Brain microvascular endothelial cell (primary cell): Measurements from ENCODE around the gene ST6GALNAC4.
A peak's percentile ranks its signal among the peaks of the same experiment; 100 is the strongest.

Experiments used
- DNase-seq: peaks from one replicate; pipeline ENCODE4 v3.0.0-alpha.2; 2020
- H3K27ac ChIP-seq: fragments of 250-450 bp; sonication (Bioruptor Pico); 2 replicates; pipeline ENCODE4 v1.5.1; 2020; ENCODE audit warnings: mild to moderate bottlenecking, moderate library complexity
- H3K27me3 ChIP-seq: fragments of 250-450 bp; sonication (Bioruptor Pico); replicated peaks from 2 replicates; pipeline ENCODE4 v1.5.1; 2020; ENCODE audit warnings: mild to moderate bottlenecking
- H3K36me3 ChIP-seq: fragments of 250-450 bp; sonication (Bioruptor Pico); replicated peaks from 2 replicates; pipeline ENCODE4 v1.5.1; 2020; ENCODE audit warnings: mild to moderate bottlenecking
- H3K4me3 ChIP-seq: 2 replicates; pipeline ENCODE4 v1.5.1; 2011; ENCODE audit warnings: low read depth, mild to moderate bottlenecking, control low read depth, low read length, moderate library complexity
- in situ Hi-C: cut with HindIII; loops from 2 replicates; pipeline ENCODE4 v1.10.0; 2017; ENCODE audit warnings: low sequenced_read_pairs, low pct_ligation_motif_present
- TF ChIP-seq, protein P1 (sequence below): IDR thresholded peaks from 2 replicates; pipeline ENCODE4 v1.5.1; 2011; ENCODE audit warnings: low read depth, mild to moderate bottlenecking, moderate library complexity, low read length, control low read depth, inconsistent platforms; ENCODE audit errors: missing control alignments

Gene ST6GALNAC4

DNA sequence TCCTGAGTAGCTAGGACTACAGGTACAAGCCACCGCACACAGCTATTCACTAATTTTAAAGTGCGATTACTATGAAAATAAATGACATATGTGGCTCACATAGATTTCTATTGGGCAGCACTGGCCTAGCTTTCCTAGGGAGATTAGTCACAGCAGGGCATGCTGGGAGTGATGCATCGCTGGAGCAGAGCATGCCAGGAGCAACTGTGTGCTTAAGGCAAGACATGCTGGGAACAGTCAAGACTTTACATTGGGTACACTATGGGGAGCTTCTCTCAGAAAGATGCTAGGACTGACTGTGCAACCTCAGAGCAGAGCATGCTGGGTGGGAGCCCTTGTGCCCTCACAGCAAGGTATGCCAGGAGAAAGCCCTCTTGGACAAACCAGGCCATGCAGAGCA, 26.8 kb downstream of the ST6GALNAC4 start:
- H3K36me3 ChIP-seq, result peaks cover 77% of the 10 kb centered on the region
- DNase-seq, result no peak
- H3K27ac ChIP-seq, result no peak overlapping the region
- no peak overlapping the region for H3K4me3 ChIP-seq
- in situ Hi-C loops, result no loop called here
- no peaks in the 10 kb centered on the region for H3K27me3 ChIP-seq
- TF ChIP-seq, protein P1, sequence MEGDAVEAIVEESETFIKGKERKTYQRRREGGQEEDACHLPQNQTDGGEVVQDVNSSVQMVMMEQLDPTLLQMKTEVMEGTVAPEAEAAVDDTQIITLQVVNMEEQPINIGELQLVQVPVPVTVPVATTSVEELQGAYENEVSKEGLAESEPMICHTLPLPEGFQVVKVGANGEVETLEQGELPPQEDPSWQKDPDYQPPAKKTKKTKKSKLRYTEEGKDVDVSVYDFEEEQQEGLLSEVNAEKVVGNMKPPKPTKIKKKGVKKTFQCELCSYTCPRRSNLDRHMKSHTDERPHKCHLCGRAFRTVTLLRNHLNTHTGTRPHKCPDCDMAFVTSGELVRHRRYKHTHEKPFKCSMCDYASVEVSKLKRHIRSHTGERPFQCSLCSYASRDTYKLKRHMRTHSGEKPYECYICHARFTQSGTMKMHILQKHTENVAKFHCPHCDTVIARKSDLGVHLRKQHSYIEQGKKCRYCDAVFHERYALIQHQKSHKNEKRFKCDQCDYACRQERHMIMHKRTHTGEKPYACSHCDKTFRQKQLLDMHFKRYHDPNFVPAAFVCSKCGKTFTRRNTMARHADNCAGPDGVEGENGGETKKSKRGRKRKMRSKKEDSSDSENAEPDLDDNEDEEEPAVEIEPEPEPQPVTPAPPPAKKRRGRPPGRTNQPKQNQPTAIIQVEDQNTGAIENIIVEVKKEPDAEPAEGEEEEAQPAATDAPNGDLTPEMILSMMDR, result no peak

DNA sequence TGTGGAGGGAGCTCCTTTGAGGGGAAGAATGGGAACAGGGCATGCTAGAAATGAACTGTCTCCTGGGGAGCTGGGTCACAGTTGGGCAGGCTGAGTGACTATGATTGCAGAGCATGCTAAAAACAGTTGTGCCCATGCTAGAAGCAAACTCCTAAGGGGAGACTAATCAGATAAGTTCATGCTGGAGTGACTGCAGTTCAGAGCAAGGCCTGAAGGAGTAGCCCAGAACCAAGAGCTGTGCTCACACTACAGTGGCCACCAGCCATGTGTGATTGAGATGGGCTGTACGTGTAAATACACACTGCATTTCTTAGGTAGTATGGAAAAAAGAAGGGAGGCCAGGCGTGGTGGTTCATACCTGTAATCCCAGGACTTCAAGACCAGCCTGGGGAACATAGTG, 29.0 kb downstream of the ST6GALNAC4 start:
- Histone ChIP-seq H3K36me3 (peaks cover 57% of the 10 kb centered on the region), H3K27me3 (no peaks in the 10 kb centered on the region), H3K4me3 (no peak overlapping the region), H3K27ac (no peak overlapping the region)
- in situ Hi-C loops, result no loop called here
- TF ChIP-seq, protein P1, result peak; percentile 52
- DNase-seq, result no peak

DNA sequence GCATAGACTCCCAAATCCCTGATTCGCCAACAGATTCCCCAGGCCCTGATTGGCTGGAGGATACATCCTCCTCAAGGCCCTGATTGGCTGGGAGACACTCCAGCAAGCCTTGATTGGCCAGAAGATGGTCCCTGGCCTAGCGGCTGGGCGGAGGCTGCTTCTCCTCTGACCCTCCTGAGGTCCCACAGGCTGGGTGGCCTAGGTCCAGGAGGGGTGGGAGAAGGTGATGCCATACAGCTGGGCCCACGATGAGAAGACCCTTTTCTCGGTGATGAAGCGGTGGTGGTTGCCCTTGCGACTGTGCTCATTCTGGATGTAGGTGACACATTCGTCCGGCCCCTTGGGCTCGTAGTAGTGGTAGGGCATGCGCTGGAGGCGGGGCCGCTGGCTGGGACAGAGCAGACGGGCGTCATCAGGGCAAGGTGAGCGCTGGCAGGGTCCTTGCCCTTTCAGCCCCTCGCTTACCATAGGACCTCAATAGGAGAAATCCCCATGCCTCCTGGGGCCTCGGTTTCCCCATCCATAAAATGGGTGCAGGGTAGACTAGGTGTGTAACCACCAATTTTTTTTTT, 30.4 kb downstream of the ST6GALNAC4 start:
- Histone ChIP-seq H3K36me3 (peaks cover 48% of the 10 kb centered on the region), H3K27ac (no peak overlapping the region), H3K27me3 (no peaks in the 10 kb centered on the region), H3K4me3 (no peak overlapping the region)
- TF ChIP-seq, protein P1, result no peak
- in situ Hi-C loops, result no loop called here
- DNase-seq, result no peak

DNA sequence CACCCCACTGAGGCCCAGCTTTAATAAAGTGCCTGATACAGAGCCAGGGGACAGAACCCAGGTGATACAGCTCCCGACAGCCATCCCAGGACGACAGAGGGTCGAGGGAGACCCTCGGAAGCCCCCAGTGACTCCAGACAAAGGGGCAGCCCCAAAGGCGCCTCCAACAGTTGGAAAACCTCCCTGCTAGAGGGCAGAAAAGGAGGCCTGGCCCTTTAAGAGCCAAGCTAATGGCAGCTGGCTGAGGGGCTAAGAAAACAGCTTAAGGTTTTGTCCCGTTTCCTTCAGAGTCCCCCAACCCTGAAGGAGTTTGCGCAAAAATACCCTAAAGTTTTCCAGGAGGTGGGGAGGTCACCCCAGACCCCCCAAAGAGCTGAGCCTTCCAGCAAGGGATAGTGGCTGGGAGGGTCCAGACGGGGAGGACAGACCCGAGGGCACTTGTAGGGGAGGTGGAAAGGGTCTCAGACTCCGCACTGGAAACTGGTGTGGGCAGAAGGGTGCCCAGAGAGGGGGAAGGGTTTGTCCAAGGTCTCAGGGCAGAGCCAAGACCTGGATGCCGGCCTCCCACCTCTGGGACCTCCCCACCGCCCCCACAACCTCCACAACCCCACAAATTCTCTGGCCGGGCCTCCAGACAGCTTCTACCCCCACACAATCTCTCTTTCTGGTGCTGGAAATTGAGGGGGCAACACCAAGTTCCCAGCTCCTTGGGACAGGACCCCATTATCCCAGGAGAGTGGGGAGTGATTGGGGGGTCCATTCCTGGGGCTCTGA, 31.1 kb downstream of the ST6GALNAC4 start:
- Histone ChIP-seq H3K36me3 (peaks cover 41% of the 10 kb centered on the region), H3K4me3 (no peak overlapping the region), H3K27me3 (no peaks in the 10 kb centered on the region), H3K27ac (no peak overlapping the region)
- in situ Hi-C loops, result no loop called here
- TF ChIP-seq, protein P1, result no peak
- DNase-seq, result no peak

DNA sequence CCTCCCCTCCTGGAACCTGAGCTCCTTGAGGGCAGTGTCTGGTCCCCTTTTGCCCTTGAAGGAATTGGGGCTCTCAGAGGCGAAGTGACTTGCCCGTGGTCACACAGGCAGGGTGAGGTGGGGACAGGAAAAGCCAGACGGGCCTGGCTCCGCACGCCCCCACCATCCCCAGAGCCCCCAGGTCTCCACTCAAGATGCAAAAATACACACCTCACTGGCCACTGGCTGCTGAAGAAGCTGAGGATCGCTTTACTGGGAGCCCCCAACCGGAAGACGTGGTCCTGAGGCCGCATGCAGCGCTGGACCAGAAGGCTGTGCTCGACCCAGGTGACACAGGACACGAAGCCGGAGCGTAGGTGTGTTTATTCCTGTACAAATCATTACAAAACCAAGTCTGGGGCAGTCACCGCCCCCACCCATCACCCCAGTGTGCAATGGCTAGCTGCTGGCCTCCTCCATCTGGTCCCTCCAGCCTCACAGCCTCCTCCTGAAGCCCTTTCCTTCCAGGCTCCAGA, 31.8 kb downstream of the ST6GALNAC4 start:
- peaks cover 34% of the 10 kb centered on the region for H3K36me3 ChIP-seq
- H3K27me3 ChIP-seq, result no peaks in the 10 kb centered on the region
- in situ Hi-C loops, result no loop called here
- no peak overlapping the region for H3K4me3 ChIP-seq
- TF ChIP-seq, protein P1, result no peak
- no peak overlapping the region for H3K27ac ChIP-seq
- no peak for DNase-seq
